DND-41 (cell line): ENCODE measurements around the gene PER2.

ENCODE experiments used
- EZH2 ChIP-seq: IDR thresholded peaks from 3 replicates; pipeline ENCODE4 v1.6.1; 2012; ENCODE audit warnings: borderline replicate concordance, low read depth, mild to moderate bottlenecking, moderate library complexity, low read length, inconsistent platforms; ENCODE audit not compliant: severe bottlenecking
- TF ChIP-seq, protein P1 (sequence below): IDR thresholded peaks from 2 replicates; pipeline ENCODE4 v1.5.1; 2012; ENCODE audit warnings: borderline replicate concordance, low read length, moderate library complexity, mild to moderate bottlenecking; ENCODE audit not compliant: poor library complexity, severe bottlenecking; ENCODE audit errors: extremely low read depth

- TF ChIP-seq, protein P1, sequence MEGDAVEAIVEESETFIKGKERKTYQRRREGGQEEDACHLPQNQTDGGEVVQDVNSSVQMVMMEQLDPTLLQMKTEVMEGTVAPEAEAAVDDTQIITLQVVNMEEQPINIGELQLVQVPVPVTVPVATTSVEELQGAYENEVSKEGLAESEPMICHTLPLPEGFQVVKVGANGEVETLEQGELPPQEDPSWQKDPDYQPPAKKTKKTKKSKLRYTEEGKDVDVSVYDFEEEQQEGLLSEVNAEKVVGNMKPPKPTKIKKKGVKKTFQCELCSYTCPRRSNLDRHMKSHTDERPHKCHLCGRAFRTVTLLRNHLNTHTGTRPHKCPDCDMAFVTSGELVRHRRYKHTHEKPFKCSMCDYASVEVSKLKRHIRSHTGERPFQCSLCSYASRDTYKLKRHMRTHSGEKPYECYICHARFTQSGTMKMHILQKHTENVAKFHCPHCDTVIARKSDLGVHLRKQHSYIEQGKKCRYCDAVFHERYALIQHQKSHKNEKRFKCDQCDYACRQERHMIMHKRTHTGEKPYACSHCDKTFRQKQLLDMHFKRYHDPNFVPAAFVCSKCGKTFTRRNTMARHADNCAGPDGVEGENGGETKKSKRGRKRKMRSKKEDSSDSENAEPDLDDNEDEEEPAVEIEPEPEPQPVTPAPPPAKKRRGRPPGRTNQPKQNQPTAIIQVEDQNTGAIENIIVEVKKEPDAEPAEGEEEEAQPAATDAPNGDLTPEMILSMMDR, result no peak
- no peak for TF ChIP-seq EZH2
Observed at GRCh38 chr2:238203094-238203972, 85.1 kb downstream of the PER2 start, which contains the start of gene ILKAP.
